ENCODE measurements around the gene WDR90. TPM values are rescaled to one million over a fixed set of nuclear protein-coding genes. Genes with fewer than 3 reads are reported as not detected.

The WDR90 gene
- polyA plus RNA-seq, 4 donors = 26.1 to 76.2 (median 35.0) TPM

- DNase-seq (ENCODE audit: low read depth in 4 of 4, low spot score in 3 of 4) = no peak
These were observed 23.0 kb upstream of the WDR90 start for GRCh38 chr16:625977-626765.

GRCh38 chr16:626787-627453, 22.2 kb upstream of the WDR90 start:
- DNase-seq (ENCODE audit: low read depth in 4 of 4, low spot score in 3 of 4) = no peak

- DNase-seq (ENCODE audit: low read depth in 4 of 4, low spot score in 3 of 4) = no peak
These were observed 21.5 kb upstream of the WDR90 start for GRCh38 chr16:627454-628239.

- no peak for DNase-seq (ENCODE audit: low read depth in 4 of 4, low spot score in 3 of 4)
These were observed 20.7 kb upstream of the WDR90 start for GRCh38 chr16:628321-629061.

- no peak for DNase-seq (ENCODE audit: low read depth in 4 of 4, low spot score in 3 of 4)
These were observed 19.9 kb upstream of the WDR90 start for GRCh38 chr16:629185-629832.

- DNase-seq (ENCODE audit: low read depth in 4 of 4, low spot score in 3 of 4) = no peak
These were observed 19.3 kb upstream of the WDR90 start for GRCh38 chr16:629833-630248.

GRCh38 chr16:630249-630814, 18.8 kb upstream of the WDR90 start:
- no peak for DNase-seq (ENCODE audit: low read depth in 4 of 4, low spot score in 3 of 4)

- no peak for DNase-seq (ENCODE audit: low read depth in 4 of 4, low spot score in 3 of 4)
These were observed 18.3 kb upstream of the WDR90 start, which contains the start of gene WFIKKN1 for GRCh38 chr16:630815-631405. WFIKKN1 (plus strand) TSS chr16:630985; CDS start chr16:631254, 269 bp downstream.

GRCh38 chr16:631808-632358, 17.3 kb upstream of the WDR90 start:
- DNase-seq (ENCODE audit: low read depth in 4 of 4, low spot score in 3 of 4) = no peak

GRCh38 chr16:632486-633335, 16.5 kb upstream of the WDR90 start:
- DNase-seq (ENCODE audit: low read depth in 4 of 4, low spot score in 3 of 4) = no peak

GRCh38 chr16:633336-634050, 15.7 kb upstream of the WDR90 start:
- no peak for DNase-seq (ENCODE audit: low read depth in 4 of 4, low spot score in 3 of 4)

- no peak for DNase-seq (ENCODE audit: low read depth in 4 of 4, low spot score in 3 of 4)
These were observed 15.0 kb upstream of the WDR90 start for GRCh38 chr16:634051-634670.

GRCh38 chr16:634996-635395, 14.2 kb upstream of the WDR90 start:
- DNase-seq (ENCODE audit: low read depth in 4 of 4, low spot score in 3 of 4) = no peak

- DNase-seq (ENCODE audit: low read depth in 4 of 4, low spot score in 3 of 4) = no peak
These were observed 13.5 kb upstream of the WDR90 start for GRCh38 chr16:635573-636205.

GRCh38 chr16:636206-637080, 12.7 kb upstream of the WDR90 start, which contains the start of gene METTL26:
METTL26 (minus strand) TSS chr16:636305; CDS start chr16:636290, 15 bp downstream.
- DNase-seq (ENCODE audit: low read depth in 4 of 4, low spot score in 3 of 4) = peak; percentile 81 to 89 (median 88)

Data from left renal pelvis (tissue), 4 donors.